DMS79 (cell line): ENCODE measurements around the gene TTLL10.

ENCODE experiments used
- DNase-seq: peaks from one replicate; lab custom pipeline; 2025; lab: John Stamatoyannopoulos, UW

TTLL10 gene

GRCh38 chr1:1236945-1237873 is 63.5 kb downstream of the TTLL10 start:
- DNase-seq: no peak

GRCh38 chr1:1237874-1238701 is 64.4 kb downstream of the TTLL10 start:
- no peak for DNase-seq

- no peak for DNase-seq
Measured at GRCh38 chr1:1238702-1239178, 65.1 kb downstream of the TTLL10 start.

- DNase-seq: no peak
Measured at GRCh38 chr1:1239227-1239613, 65.5 kb downstream of the TTLL10 start.

GRCh38 chr1:1239614-1240347 is 66.1 kb downstream of the TTLL10 start:
- no peak for DNase-seq

- DNase-seq: no peak
Measured at GRCh38 chr1:1240348-1240732, 66.7 kb downstream of the TTLL10 start.

GRCh38 chr1:1240822-1241587 is 67.3 kb downstream of the TTLL10 start:
- no peak for DNase-seq

GRCh38 chr1:1241588-1242219 is 68.0 kb downstream of the TTLL10 start:
- DNase-seq: no peak

- no peak for DNase-seq
Measured at GRCh38 chr1:1242461-1243265, 69.0 kb downstream of the TTLL10 start.

- DNase-seq: no peak
Measured at GRCh38 chr1:1243266-1243660, 69.6 kb downstream of the TTLL10 start.

- DNase-seq: no peak
Measured at GRCh38 chr1:1243807-1244191, 70.1 kb downstream of the TTLL10 start.

- DNase-seq: no peak
Measured at GRCh38 chr1:1244192-1244811, 70.6 kb downstream of the TTLL10 start.

- DNase-seq: no peak
Measured at GRCh38 chr1:1245178-1245816, 71.6 kb downstream of the TTLL10 start.

- no peak for DNase-seq
Measured at GRCh38 chr1:1245817-1246576, 72.3 kb downstream of the TTLL10 start.

GRCh38 chr1:1246577-1247340 is 73.1 kb downstream of the TTLL10 start, which contains the start of gene C1QTNF12:
C1QTNF12 (minus strand) TSS chr1:1246722; CDS start chr1:1246690, 32 bp downstream.
- DNase-seq: no peak

GRCh38 chr1:1247341-1247913 is 73.7 kb downstream of the TTLL10 start:
- DNase-seq: no peak
